ENCODE measurements around the gene HYOU1. TPM values are rescaled to one million over a fixed set of nuclear protein-coding genes. Genes with fewer than 3 reads are reported as not detected.
A peak's percentile ranks its signal among the peaks of the same experiment; 100 is the strongest.

Gene HYOU1
- total and polyA plus RNA-seq, 2 donors from 2014 or later, result 69.0 to 187 TPM

DNA sequence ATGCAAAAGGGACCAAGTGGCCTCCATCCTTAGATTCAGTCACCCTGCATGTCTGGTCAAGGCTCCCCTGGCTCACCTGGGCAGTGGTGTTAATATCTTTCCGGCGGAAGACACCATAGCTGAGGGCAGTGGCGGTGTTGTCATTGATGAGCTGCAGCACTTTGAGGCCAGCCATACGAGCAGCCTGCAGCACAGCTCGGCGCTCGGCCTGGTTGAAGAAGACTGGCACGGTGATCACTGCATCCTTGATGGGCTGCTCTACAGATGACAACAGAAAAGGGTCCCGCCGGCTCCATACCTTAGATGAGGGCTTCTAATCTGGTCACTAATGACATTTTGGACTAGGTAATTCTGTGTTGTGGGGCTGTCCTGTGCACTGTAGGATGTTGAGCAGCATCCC, 2.6 kb downstream of the HYOU1 start:
- intact Hi-C loops (cut with DNase I), result no loop called here
- FAIRE-seq (no peak), DNase-seq (peak in 1 of 5 donors; percentile 55)
- peaks cover 0 to 44% (median 40%) of the 10 kb centered on the region in 3 donors for H3K36me3 ChIP-seq (ENCODE audit: control insufficient read depth in 2 of 3, insufficient read depth in 3 of 3, low read length in 3 of 3)
- peaks cover 0 to 11% (median 8%) of the 10 kb centered on the region in 3 donors for H3K4me1 ChIP-seq (ENCODE audit: control insufficient read depth in 2 of 3, insufficient read depth in 2 of 3, low read depth in 1 of 3, low read length in 3 of 3)
- H3K9me3 ChIP-seq (ENCODE audit: control insufficient read depth in 2 of 3, insufficient read depth in 1 of 3, low read length in 3 of 3), result no peaks in the 10 kb centered on the region
- H3K27ac ChIP-seq (ENCODE audit: low read depth in 2 of 2, low read length in 2 of 2), result no peak overlapping the region
- TF ChIP-seq, protein P1, sequence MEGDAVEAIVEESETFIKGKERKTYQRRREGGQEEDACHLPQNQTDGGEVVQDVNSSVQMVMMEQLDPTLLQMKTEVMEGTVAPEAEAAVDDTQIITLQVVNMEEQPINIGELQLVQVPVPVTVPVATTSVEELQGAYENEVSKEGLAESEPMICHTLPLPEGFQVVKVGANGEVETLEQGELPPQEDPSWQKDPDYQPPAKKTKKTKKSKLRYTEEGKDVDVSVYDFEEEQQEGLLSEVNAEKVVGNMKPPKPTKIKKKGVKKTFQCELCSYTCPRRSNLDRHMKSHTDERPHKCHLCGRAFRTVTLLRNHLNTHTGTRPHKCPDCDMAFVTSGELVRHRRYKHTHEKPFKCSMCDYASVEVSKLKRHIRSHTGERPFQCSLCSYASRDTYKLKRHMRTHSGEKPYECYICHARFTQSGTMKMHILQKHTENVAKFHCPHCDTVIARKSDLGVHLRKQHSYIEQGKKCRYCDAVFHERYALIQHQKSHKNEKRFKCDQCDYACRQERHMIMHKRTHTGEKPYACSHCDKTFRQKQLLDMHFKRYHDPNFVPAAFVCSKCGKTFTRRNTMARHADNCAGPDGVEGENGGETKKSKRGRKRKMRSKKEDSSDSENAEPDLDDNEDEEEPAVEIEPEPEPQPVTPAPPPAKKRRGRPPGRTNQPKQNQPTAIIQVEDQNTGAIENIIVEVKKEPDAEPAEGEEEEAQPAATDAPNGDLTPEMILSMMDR (IDR thresholded peaks at IDR 0.05; ENCODE audit: borderline replicate concordance, extremely low read depth, insufficient read depth), result no peak
- H3K9ac ChIP-seq (ENCODE audit: low read length in 3 of 3), result no peak overlapping the region
- no peak overlapping the region for H3K4me3 ChIP-seq (ENCODE audit: low read length in 3 of 3)
- no peaks in the 10 kb centered on the region for H3K27me3 ChIP-seq (ENCODE audit: control insufficient read depth, insufficient read depth, low read length)

DNA sequence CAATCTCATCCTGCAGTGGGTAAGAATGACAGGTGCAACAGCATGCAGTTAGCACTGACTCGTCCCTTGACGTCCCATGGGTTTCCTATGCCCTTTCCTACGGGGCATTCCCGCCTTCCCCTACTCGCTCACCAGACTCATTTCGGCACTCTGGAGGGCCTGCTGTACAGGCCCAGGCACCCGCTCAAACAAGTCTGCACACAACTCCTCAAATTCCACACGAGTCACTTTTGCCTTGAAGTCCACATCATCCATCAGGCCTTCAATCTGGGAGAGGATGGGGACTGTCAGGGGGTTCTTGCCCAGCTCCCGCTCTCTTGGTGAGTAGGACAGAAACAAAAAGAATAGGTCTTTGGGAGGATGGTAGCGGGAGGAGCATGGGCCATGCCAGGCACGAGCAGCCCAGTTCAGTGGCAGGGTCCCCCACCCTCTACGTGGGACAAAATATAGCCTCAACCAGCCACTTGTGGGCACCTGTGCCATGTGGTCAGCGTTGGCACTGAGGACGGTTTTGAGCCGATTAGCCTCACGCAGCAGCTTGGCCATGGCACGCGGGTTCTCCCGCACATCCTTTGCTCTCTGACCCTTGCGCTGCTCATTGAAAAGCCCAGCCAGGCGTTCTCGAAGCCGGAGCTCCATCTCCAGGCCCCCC, 4.7 kb downstream of the HYOU1 start:
- H3K9ac ChIP-seq (ENCODE audit: low read length in 3 of 3), result no peak overlapping the region
- peaks cover 0 to 61% (median 59%) of the 10 kb centered on the region in 3 donors for H3K36me3 ChIP-seq (ENCODE audit: control insufficient read depth in 2 of 3, insufficient read depth in 3 of 3, low read length in 3 of 3)
- intact Hi-C loops (cut with DNase I), result no loop called here
- TF ChIP-seq, protein P1 (IDR thresholded peaks at IDR 0.05; ENCODE audit: borderline replicate concordance, extremely low read depth, insufficient read depth), result no peak
- FAIRE-seq (no peak), DNase-seq (peak in 1 of 5 donors; percentile 46)
- no peaks in the 10 kb centered on the region for H3K9me3 ChIP-seq (ENCODE audit: control insufficient read depth in 2 of 3, insufficient read depth in 1 of 3, low read length in 3 of 3)
- H3K27ac ChIP-seq (ENCODE audit: low read depth in 2 of 2, low read length in 2 of 2), result no peak overlapping the region
- H3K27me3 ChIP-seq (ENCODE audit: control insufficient read depth, insufficient read depth, low read length), result no peaks in the 10 kb centered on the region
- H3K4me1 ChIP-seq (ENCODE audit: control insufficient read depth in 2 of 3, insufficient read depth in 2 of 3, low read depth in 1 of 3, low read length in 3 of 3), result peaks cover 0 to 9% (median 5%) of the 10 kb centered on the region in 3 donors
- no peak overlapping the region for H3K4me3 ChIP-seq (ENCODE audit: low read length in 3 of 3)

DNA sequence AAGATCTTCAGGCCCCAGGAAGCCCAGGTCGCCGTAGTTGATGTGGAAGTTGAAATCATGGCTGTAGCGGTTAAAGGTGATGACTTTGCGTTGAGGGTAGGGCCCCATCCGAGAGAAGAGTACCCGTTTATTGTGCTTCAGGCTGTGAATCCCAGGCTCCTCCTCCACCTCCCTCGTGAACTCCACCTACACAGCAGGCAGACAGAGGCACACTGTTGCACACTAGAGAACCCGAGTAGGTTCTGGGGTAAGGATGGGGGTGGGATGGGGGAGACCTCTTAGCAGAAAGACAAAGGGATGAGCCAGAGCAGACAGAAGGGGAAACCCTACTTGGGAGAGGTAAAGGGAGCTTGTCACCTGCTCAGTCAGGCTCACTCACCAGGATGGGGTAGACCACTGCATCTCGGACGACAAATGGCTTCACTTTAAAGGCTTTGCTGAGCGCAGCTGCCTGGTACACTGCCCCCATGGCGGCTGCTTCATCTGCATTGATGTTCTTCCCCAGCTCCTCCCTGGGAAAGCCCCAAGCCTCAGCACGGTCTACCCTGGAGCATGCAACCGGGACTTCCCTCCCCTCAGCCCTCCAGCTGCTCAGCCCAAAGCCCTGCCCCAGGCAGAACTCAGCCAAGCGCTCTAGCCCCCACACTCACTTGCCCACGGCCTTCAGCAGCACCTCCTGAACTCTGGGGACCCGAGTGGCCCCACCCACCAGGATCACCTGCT, 5.4 kb downstream of the HYOU1 start:
- peaks cover 0 to 64% (median 62%) of the 10 kb centered on the region in 3 donors for H3K36me3 ChIP-seq (ENCODE audit: control insufficient read depth in 2 of 3, insufficient read depth in 3 of 3, low read length in 3 of 3)
- H3K4me3 ChIP-seq (ENCODE audit: low read length in 3 of 3), result no peak overlapping the region
- H3K27ac ChIP-seq (ENCODE audit: low read depth in 2 of 2, low read length in 2 of 2), result no peak overlapping the region
- no peaks in the 10 kb centered on the region for H3K27me3 ChIP-seq (ENCODE audit: control insufficient read depth, insufficient read depth, low read length)
- H3K9ac ChIP-seq (ENCODE audit: low read length in 3 of 3), result no peak overlapping the region
- H3K9me3 ChIP-seq (ENCODE audit: control insufficient read depth in 2 of 3, insufficient read depth in 1 of 3, low read length in 3 of 3), result no peaks in the 10 kb centered on the region
- no peak for FAIRE-seq
- peak in 1 of 5 donors; percentile 39 for DNase-seq
- peaks cover 0 to 9% (median 5%) of the 10 kb centered on the region in 3 donors for H3K4me1 ChIP-seq (ENCODE audit: control insufficient read depth in 2 of 3, insufficient read depth in 2 of 3, low read depth in 1 of 3, low read length in 3 of 3)
- TF ChIP-seq, protein P1 (IDR thresholded peaks at IDR 0.05; ENCODE audit: borderline replicate concordance, extremely low read depth, insufficient read depth), result no peak
- intact Hi-C loops (cut with DNase I), result no loop called here
